RCC 7860 (cell line): ENCODE data around the gene CLCN6.

Experiments used
- DNase-seq: peaks from one replicate; pipeline ENCODE4 v3.0.0-alpha.2; 2015; ENCODE audit warnings: low spot score
- FAIRE-seq: peaks from 2 replicates; lab custom pipeline; 2012; peaks lifted over from hg19 to GRCh38; lab: Jason Lieb, UNC

The CLCN6 gene

DNA sequence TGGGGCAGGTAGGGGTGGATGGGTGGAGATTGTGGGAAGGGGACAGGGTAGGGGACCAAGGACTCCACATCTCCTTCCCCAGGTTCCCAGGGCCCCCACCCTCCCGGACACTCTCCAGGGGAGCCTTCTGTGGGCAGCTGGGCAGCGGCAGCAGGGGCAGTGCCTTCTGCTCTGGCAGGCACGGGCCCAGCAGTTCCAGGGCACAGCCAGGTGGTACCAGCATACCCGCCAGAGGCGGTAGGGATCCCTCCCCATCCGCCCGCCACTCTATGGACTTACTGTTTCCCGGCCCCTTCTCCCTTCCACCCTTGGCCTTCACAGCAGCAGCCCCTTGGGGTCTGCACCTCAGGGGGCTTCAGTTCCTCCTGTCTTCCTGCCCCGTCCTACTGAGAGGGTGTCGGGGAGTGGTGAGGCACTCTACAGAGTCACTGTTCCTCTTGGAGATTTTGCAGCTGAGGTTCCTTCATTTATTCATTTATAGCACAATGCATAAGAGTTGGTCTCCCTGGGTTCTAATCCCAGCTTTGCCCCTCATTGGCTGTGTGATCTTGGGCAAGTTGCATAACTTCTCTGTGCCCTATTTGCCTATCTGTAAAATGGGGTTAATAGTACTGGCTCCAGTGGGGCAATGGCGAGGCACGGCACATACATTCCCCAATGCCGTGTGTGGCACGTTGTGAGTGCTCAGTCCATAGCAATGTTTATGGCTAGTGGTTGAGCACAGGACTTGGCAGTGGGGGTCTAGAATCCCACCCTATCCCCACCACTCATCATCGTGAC, 27.0 kb upstream of the CLCN6 start:
- FAIRE-seq: no peak

GRCh38 chr1:11779715-11780379, 26.1 kb upstream of the CLCN6 start:
- DNase-seq: no peak
- FAIRE-seq: no peak

More for the DNA sequence above, 27.0 kb upstream of the CLCN6 start:
- DNase-seq: no peak

DNA sequence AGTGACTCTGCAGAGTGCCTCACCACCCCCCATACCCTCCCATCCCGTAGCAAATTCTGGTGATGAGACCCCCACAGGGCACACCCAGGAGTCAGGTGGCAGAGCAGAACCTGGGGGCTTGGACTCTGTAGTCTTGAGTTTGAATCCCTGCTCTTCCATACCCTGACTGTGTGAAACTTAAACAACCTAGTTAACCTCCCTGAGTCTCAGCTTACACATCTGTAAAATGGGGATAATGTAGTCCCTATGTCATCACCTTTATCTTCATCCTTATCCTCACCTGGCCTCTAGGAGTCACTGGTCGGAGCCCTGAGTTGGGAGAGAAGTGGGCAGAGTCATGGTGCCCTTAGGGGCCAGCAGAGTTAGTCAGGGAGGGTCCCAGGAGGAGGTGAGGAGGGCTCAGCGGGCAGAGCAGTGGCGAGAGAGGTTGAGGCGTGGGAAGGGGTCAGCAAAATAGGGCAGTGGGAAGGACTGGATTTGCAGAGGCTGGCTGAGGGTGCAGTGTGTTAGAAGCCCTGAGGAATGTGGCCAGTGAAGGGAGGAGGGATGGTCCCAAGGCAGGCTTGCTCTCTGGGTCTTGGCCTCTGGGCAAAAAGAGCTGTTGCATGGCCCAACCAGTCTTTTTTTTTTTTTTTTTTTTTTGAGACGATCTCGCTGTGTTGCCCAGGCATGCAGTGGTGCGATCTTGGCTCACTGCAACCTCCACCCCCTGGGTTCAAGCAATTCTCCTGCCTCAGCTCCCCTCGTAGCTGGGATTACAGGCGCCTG, 25.4 kb upstream of the CLCN6 start:
- no peak for DNase-seq
- no peak for FAIRE-seq

DNA sequence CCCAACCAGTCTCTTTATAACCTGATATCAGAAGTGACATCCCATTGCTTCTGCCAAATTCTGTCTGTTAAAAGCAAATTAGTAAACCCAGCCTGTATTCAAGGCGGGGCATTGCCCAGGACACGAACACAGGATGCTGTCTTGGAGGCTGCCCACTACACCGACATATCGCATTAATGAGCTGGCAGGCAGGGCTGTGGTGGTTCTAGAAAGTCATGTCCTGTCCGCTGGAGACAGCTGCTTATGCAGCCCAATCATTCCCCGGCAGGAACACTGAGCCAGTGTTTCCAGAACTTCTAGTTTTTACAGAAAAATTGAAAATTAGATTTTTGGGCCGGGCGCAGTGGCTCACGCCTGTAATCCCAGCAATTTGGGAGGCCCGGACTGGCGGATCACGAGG, 24.7 kb upstream of the CLCN6 start:
- DNase-seq (no peak), FAIRE-seq (no peak)

- FAIRE-seq (no peak), DNase-seq (no peak)
Measured at GRCh38 chr1:11782127-11782708, 23.8 kb upstream of the CLCN6 start.

- DNase-seq: no peak
- no peak for FAIRE-seq
Measured at GRCh38 chr1:11783556-11783955, 22.4 kb upstream of the CLCN6 start.

DNA sequence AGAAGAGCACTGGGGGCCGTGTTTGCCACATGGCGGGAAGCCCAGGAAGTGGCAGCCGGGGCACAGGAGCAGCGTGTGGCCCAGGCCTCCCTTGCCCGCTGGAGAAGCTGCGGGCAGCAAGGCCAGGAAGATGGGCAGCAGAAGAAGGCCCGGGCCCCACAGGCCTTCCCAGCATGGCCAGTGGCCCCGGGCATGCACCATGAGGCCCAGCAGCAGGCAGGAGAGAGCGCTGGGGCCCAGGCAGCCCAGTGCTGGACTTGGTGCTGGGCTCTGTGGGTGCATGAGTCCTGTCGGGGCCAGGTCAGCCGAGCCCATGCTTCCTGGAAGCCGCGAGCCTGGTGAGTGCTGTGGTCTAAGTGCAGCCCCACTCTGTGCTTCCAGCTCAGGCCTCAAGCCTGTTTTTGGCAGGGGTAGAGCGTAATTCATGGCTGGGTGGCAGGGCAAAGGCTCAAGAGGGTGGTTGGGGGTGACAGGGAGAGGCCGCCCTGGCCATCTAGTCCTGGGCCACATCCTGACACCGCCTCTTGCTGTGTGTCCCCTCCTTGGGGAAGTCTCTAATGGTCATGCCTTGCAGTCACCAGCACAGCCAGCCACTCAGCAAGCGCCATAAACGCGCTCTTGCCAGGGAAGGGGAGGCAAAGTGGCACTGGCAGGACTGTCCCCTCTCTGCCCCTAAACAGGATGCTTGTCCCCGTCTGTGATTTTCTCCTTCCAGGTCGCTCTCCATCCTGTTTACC, 21.6 kb upstream of the CLCN6 start:
- FAIRE-seq (no peak), DNase-seq (no peak)

DNA sequence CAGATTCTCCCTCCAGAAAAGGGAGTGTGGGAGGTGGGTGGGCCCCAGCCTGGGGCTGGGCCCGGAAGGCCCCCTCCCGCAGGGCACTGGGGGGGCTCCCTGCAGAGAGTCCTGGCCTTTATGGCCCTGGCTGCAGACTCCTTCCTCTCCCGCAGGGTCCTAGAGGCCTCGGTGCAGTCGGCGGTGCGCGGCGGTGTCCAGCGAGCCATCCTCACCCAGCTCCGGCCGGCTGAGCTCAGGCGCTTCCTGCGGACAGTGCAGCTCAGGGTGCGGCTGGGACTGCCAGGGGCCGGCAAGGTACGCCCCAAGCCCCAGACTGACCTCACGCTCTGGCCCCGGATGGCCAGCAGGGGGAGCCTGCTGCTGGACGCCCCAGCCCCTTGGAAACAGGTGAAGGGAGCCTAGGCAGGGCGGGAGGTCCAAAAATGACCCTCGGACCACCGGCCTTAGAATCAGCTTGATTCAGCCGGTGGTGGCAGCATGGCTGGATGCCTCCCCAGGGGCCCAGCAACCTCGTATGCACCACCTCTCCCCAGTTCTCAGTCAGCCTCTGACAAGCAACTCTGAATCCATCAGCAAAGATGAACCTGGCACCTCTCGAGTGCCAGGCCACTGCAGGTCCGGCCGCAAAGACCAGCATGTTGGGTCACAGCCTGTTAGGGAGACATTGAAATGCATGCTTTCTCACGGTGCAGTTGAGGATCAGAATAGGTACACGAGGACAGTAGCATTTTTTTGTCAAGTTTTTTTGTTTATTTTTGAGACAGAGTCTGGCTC, 20.8 kb upstream of the CLCN6 start:
- no peak for FAIRE-seq
- peak; percentile 56 for DNase-seq

DNA sequence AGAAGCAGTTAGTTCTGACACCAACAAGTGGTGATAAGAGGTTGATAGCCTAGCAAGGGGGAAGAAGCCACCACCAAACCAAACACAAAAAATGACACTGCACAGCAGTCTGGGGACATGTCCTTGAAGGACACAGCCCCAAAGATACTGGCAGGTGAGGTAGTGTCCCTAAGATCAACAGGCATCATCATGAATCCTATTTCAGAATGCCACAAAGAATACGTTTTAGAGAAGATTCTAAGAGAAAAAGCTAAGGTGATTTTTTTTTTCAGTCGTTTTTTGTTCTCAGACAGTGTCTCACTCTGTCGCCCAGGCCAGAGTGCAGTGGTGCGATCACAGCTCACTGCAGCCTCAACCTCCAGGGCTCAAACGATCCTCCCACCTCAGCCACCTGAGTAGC, 19.8 kb upstream of the CLCN6 start:
- no peak for FAIRE-seq

DNA sequence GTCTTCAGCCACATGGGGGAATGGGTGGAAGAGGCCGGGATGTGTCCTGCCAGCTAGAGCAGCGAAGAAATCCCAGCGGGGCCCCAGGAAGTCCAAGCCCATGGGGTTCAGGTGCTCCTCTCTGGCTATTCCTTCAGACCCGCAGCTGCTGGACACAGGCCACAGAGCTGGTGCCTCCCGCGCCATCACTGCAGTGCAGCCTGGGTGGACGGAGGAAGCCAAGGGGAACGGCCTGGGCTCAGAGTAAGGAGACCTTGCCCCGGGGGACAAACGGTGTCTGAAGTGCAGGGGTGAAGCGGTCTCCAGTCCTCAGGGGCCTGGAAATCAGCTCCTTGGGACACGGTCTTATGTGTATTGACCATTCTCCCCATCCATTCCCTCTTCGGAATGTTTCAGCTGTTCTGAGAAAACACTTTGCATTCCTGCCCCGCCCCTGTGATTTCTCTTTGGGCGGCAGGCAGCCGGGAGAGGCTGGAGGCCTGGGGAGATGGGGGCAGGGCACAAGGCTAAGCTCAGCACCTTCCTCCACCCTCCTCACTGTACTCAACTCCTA, 18.7 kb upstream of the CLCN6 start:
- FAIRE-seq (no peak), DNase-seq (no peak)

More for the DNA sequence above, 19.8 kb upstream of the CLCN6 start:
- DNase-seq: no peak

DNA sequence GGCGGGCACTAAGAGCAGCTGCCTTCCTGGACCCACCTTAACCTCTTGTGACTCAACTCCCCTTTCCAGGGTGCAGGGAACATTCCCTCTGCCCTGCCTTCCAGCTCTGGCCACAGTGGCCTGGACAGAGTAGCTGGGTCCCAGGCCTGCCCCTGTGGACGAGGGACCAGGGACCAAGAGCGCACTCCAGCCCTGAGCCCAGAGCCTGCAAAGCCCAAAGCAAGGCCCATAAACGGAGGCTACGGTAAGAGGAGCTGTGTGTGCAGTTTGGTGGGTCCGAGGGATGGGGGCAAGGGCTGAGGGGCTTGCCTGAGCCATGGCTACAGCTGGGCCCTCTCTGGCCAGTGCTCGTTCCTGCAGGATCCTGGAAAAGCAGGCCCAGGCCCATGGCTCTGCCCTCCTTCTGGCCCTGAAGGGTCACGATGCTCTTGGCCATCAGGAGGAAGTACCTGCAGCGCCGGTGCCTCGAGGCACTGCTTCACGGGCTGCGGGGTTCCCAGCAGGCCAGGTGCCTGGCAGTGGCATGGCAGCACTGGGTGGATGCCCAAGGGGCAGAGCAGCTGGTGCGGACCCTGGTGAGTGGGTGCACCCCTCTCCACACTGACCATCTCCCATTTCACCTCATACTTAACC, 18.1 kb upstream of the CLCN6 start:
- no peak for FAIRE-seq
- no peak for DNase-seq

GRCh38 chr1:11788549-11789053, 17.4 kb upstream of the CLCN6 start:
- no peak for FAIRE-seq

DNA sequence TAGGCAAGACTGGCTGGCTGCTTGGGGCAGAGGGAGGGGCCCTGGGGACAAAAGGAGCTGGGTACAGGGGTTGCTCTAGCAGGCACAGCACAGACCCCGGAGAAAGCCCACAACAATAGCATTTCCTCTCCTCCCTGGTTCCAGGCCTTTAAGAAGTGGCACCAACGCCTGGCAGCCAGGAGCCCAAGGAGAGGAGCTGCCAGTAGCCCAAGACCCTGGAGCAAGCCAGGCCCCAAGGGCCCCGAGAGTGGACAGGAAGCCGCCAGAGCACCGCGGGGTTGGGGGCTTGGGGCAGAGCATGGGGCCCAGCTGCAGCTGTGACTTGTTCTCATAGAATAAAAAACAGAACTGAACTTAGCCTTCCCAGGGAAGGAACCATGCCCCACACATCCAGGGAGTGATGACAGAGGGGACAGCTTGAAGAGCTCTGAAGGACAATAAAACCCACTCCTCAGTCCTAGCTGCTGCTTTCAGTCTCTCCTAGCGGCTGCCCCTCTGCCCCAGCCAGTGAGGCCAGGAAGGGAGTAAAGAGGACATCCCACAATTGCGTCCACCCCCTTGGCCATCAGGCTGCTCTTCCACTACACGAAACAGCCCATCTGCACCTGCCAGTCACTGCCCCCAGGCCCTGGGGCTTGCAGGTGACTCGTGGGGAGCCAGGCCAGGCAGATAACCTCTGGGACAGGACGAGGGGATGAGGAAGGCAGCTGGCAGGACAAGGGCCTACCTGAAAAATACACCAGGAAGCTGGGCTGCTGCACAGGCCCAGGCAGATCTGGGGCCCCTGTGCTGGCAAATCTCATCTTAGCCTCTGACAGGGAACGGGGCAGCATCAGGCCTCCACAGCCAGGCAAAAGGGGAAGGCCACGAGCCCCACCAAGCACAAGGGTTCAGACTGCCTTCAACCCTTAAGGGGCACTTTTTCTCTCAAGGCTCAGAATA, 16.6 kb upstream of the CLCN6 start:
- no peak for FAIRE-seq
- no peak for DNase-seq

More at GRCh38 chr1:11788549-11789053, 17.4 kb upstream of the CLCN6 start:
- no peak for DNase-seq

GRCh38 chr1:11790101-11790879, 15.7 kb upstream of the CLCN6 start:
- no peak for FAIRE-seq
- DNase-seq: no peak

DNA sequence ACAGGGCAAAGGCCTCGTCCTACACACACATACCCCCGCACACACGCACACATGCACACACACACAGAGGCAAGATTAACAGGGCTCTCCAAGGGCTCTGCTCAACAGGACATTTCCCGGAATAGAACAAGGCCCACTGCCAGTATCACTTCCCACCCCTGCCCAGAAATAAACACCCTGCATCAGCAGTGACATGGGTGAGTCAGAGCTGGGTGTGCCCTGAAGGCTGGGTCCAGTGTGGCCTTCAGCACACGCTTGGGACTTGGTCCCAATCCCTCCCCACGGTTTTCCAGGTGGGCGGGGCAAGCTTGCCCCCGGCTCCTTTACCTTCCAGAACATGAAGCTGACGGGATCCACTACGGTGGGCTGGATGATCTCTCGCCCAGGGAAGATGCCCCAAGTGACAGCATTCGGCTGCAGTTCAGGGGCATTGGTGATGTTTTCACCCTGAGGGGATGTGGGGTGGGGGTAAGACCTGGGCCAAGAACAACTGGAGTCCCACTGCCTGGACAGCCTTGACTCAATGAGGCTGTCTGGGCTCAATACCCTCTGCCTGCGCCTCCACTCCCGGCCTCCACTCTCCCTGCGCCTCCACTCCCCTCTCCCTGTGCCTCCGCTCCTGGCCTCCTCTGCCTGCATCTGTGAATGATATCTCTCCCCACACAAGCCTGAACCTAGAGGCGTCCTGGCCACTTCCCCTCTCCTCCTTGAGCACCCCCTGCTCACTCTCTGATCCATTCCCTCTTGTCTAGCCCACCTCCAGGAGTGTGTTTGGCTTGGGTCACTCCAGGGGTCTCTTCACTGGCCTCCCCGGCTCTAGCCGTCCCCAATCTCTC, 14.9 kb upstream of the CLCN6 start:
- FAIRE-seq: no peak
- no peak for DNase-seq

- FAIRE-seq (no peak), DNase-seq (no peak)
Measured at GRCh38 chr1:11792106-11792505, 13.9 kb upstream of the CLCN6 start.
